ENCODE data around the gene GGCT. TPM values are rescaled to one million over a fixed set of nuclear protein-coding genes. Genes with fewer than 3 reads are reported as not detected.

Gene GGCT
- total RNA-seq, 2 experiments from 2014 or later, result 6.3 to 6.6 TPM

- Histone ChIP-seq H3K9me3 (ENCODE audit: control insufficient read depth in 1 of 2, insufficient read depth in 1 of 2, low read length in 2 of 2) (no peaks in the 10 kb centered on the region), H3K36me3 (ENCODE audit: insufficient read depth, low read length) (peaks cover under 1% of the 10 kb centered on the region), H3K27ac (ENCODE audit: low read depth in 1 of 2, low read length in 2 of 2) (no peak overlapping the region), H3K27me3 (ENCODE audit: control insufficient read depth in 1 of 2, insufficient read depth in 2 of 2, low read length in 2 of 2) (no peaks in the 10 kb centered on the region), H3K4me1 (ENCODE audit: insufficient read depth, low read length) (peaks cover 19% of the 10 kb centered on the region), H3K4me3 (ENCODE audit: low read length) (no peak overlapping the region)
- TF ChIP-seq CTCF (IDR thresholded peaks at IDR 0.05), result no peak
- no peak overlapping the region for H3K27ac Mint-ChIP-seq
- intact Hi-C loops (cut with DNase I, micrococcal nuclease), result loop anchor here in 1 of 2 experiments (2.0 to 5.0 kb wide), 3 partner anchors 22 to 370 kb away; partner anchors contain the start of gene MTURN
- DNase-seq (no peak), ATAC-seq (ENCODE audit: poor library complexity) (no peak)
- CTCF ChIA-PET, result interaction anchor here (1.8 to 2.7 kb wide), 2 partner anchors 25 to 227 kb away, joined by 6 read pairs; partner anchors contain the start of gene NOD1
- H3K27me3 Mint-ChIP-seq, result no peaks in the 10 kb centered on the region
- H3K4me1 Mint-ChIP-seq (ENCODE audit: low read depth), result peaks cover 29% of the 10 kb centered on the region
- H3K9me3 Mint-ChIP-seq, result no peaks in the 10 kb centered on the region
- POLR2A ChIA-PET, result interaction anchor here (4.1 kb wide), 1 partner anchor 24 kb away, joined by 19 read pairs; the partner anchor contains the start of gene NOD1
- H3K36me3 Mint-ChIP-seq (ENCODE audit: low read depth), result peaks cover 27% of the 10 kb centered on the region
- H3K4me3 Mint-ChIP-seq, result peak overlapping the region; percentile 94
Observed at GRCh38 chr7:30502470-30503251, 2.0 kb downstream of the GGCT start.

GRCh38 chr7:30501264-30501663, 3.4 kb downstream of the GGCT start:
- Mint-ChIP-seq H3K9me3 (no peaks in the 10 kb centered on the region), H3K4me1 (ENCODE audit: low read depth) (peaks cover 29% of the 10 kb centered on the region), H3K36me3 (ENCODE audit: low read depth) (peaks cover 37% of the 10 kb centered on the region), H3K27me3 (no peaks in the 10 kb centered on the region), H3K27ac (no peak overlapping the region), H3K4me3 (peak overlapping the region; percentile 4)
- intact Hi-C loops (cut with DNase I, micrococcal nuclease), result loop anchor here in 1 of 2 experiments (5.0 kb wide), 2 partner anchors 149 to 369 kb away; partner anchors contain the start of gene MTURN
- DNase-seq (no peak), ATAC-seq (ENCODE audit: poor library complexity) (no peak)
- Histone ChIP-seq H3K36me3 (ENCODE audit: insufficient read depth, low read length) (peaks cover 9% of the 10 kb centered on the region), H3K27ac (ENCODE audit: low read depth in 1 of 2, low read length in 2 of 2) (no peak overlapping the region), H3K4me1 (ENCODE audit: insufficient read depth, low read length) (peaks cover 19% of the 10 kb centered on the region), H3K9me3 (ENCODE audit: control insufficient read depth in 1 of 2, insufficient read depth in 1 of 2, low read length in 2 of 2) (no peaks in the 10 kb centered on the region), H3K27me3 (ENCODE audit: control insufficient read depth in 1 of 2, insufficient read depth in 2 of 2, low read length in 2 of 2) (no peaks in the 10 kb centered on the region), H3K4me3 (ENCODE audit: low read length) (no peak overlapping the region)
- ChIA-PET POLR2A (no interaction called here), CTCF (interaction anchor here (2.7 kb wide), 1 partner anchor 225 kb away, joined by 6 read pairs; no protein-coding TSS in a partner anchor)
- TF ChIP-seq CTCF (IDR thresholded peaks at IDR 0.05), result no peak

- ATAC-seq (ENCODE audit: poor library complexity) (no peak), DNase-seq (no peak)
- Mint-ChIP-seq H3K4me3 (no peak overlapping the region), H3K9me3 (peaks cover 3% of the 10 kb centered on the region), H3K27ac (no peak overlapping the region), H3K36me3 (ENCODE audit: low read depth) (peaks cover 21% of the 10 kb centered on the region), H3K27me3 (no peaks in the 10 kb centered on the region), H3K4me1 (ENCODE audit: low read depth) (no peaks in the 10 kb centered on the region)
- no peak for TF ChIP-seq CTCF (IDR thresholded peaks at IDR 0.05)
- ChIA-PET POLR2A (no interaction called here), CTCF (no interaction called here)
- intact Hi-C loops (cut with DNase I, micrococcal nuclease), result no loop called here
- H3K27me3 ChIP-seq (ENCODE audit: control insufficient read depth in 1 of 2, insufficient read depth in 2 of 2, low read length in 2 of 2), result no peaks in the 10 kb centered on the region
- peaks cover 9% of the 10 kb centered on the region for H3K36me3 ChIP-seq (ENCODE audit: insufficient read depth, low read length)
- H3K4me3 ChIP-seq (ENCODE audit: low read length), result no peak overlapping the region
- peaks cover 5 to 11% of the 10 kb centered on the region in 2 experiments for H3K9me3 ChIP-seq (ENCODE audit: control insufficient read depth in 1 of 2, insufficient read depth in 1 of 2, low read length in 2 of 2)
- no peak overlapping the region for H3K27ac ChIP-seq (ENCODE audit: low read depth in 1 of 2, low read length in 2 of 2)
- H3K4me1 ChIP-seq (ENCODE audit: insufficient read depth, low read length), result no peaks in the 10 kb centered on the region
Observed at GRCh38 chr7:30493228-30493627, 11.4 kb downstream of the GGCT start.
